ENCODE results near the gene ARMH4. TPM values are rescaled to one million over a fixed set of nuclear protein-coding genes. Genes with fewer than 3 reads are reported as not detected.

Gene ARMH4
- total RNA-seq, 2 donors from 2014 or later, result 2.4 to 45.1 TPM

- no peak for DNase-seq (ENCODE audit: low spot score)
- Histone ChIP-seq H3K27me3 (replicated peaks; ENCODE audit: insufficient read depth) (no peaks in the 10 kb centered on the region), H3K4me1 (replicated peaks) (no peaks in the 10 kb centered on the region), H3K9me3 (no peaks in the 10 kb centered on the region), H3K4me3 (no peak overlapping the region), H3K36me3 (no peaks in the 10 kb centered on the region), H3K27ac (no peak overlapping the region)
- TF ChIP-seq POLR2AphosphoS5 (IDR thresholded peaks at IDR 0.05), result no peak
- no peak for TF ChIP-seq POLR2A (IDR thresholded peaks at IDR 0.05)
- no peak for TF ChIP-seq CTCF (IDR thresholded peaks at IDR 0.05)
- intact Hi-C loops (cut with DNase I), result no loop called here
Measured at GRCh38 chr14:58078471-58078870, 73.5 kb downstream of the ARMH4 start.

GRCh38 chr14:58078068-58078467, 73.9 kb downstream of the ARMH4 start:
- intact Hi-C loops (cut with DNase I), result no loop called here
- DNase-seq (ENCODE audit: low spot score), result no peak
- no peaks in the 10 kb centered on the region for H3K27me3 ChIP-seq (replicated peaks; ENCODE audit: insufficient read depth)
- H3K4me1 ChIP-seq (replicated peaks), result no peaks in the 10 kb centered on the region
- H3K36me3 ChIP-seq, result no peaks in the 10 kb centered on the region
- H3K27ac ChIP-seq, result peak overlapping the region in 1 of 2 donors; percentile 13
- no peak overlapping the region for H3K4me3 ChIP-seq
- no peak for TF ChIP-seq CTCF (IDR thresholded peaks at IDR 0.05)
- H3K9me3 ChIP-seq, result no peaks in the 10 kb centered on the region

GRCh38 chr14:58077621-58078020, 74.4 kb downstream of the ARMH4 start:
- H3K27me3 ChIP-seq (replicated peaks; ENCODE audit: insufficient read depth), result no peaks in the 10 kb centered on the region
- intact Hi-C loops (cut with DNase I), result no loop called here
- 43% methylated on average over 1 of the region's 1 CpG for WGBS

GRCh38 chr14:58073516-58073915, 78.5 kb downstream of the ARMH4 start:
- no peak overlapping the region for H3K4me3 ChIP-seq
- H3K36me3 ChIP-seq, result no peaks in the 10 kb centered on the region
- intact Hi-C loops (cut with DNase I), result loop anchor here (5.0 kb wide), 2 partner anchors 111 to 541 kb away; no protein-coding TSS in a partner anchor
- DNase-seq (ENCODE audit: low spot score), result no peak
- WGBS, result 56% methylated on average over 3 of the region's 3 CpGs
- no peaks in the 10 kb centered on the region for H3K4me1 ChIP-seq (replicated peaks)
- no peaks in the 10 kb centered on the region for H3K9me3 ChIP-seq
- TF ChIP-seq POLR2A (IDR thresholded peaks at IDR 0.05) (no peak), CTCF (IDR thresholded peaks at IDR 0.05) (no peak), POLR2AphosphoS5 (IDR thresholded peaks at IDR 0.05) (no peak)
- no peaks in the 10 kb centered on the region for H3K27me3 ChIP-seq (replicated peaks; ENCODE audit: insufficient read depth)
- no peak overlapping the region for H3K27ac ChIP-seq

More at GRCh38 chr14:58077621-58078020, 74.4 kb downstream of the ARMH4 start:
- Histone ChIP-seq H3K9me3 (no peaks in the 10 kb centered on the region), H3K4me1 (replicated peaks) (no peaks in the 10 kb centered on the region), H3K36me3 (no peaks in the 10 kb centered on the region), H3K27ac (peak overlapping the region in 1 of 2 donors; percentile 13), H3K4me3 (no peak overlapping the region)
- no peak for DNase-seq (ENCODE audit: low spot score)
- TF ChIP-seq POLR2AphosphoS5 (IDR thresholded peaks at IDR 0.05), result no peak
- TF ChIP-seq CTCF (IDR thresholded peaks at IDR 0.05), result no peak
- TF ChIP-seq POLR2A (IDR thresholded peaks at IDR 0.05), result no peak

- no peaks in the 10 kb centered on the region for H3K4me1 ChIP-seq (replicated peaks)
- intact Hi-C loops (cut with DNase I), result loop anchor here (5.0 kb wide), 2 partner anchors 110 to 540 kb away; no protein-coding TSS in a partner anchor
- H3K9me3 ChIP-seq, result no peaks in the 10 kb centered on the region
- H3K27ac ChIP-seq, result no peak overlapping the region
- TF ChIP-seq POLR2AphosphoS5 (IDR thresholded peaks at IDR 0.05) (no peak), POLR2A (IDR thresholded peaks at IDR 0.05) (no peak), CTCF (IDR thresholded peaks at IDR 0.05) (peak; percentile 57 to 73 (median 68))
- H3K36me3 ChIP-seq, result no peaks in the 10 kb centered on the region
- H3K4me3 ChIP-seq, result no peak overlapping the region
- no peaks in the 10 kb centered on the region for H3K27me3 ChIP-seq (replicated peaks; ENCODE audit: insufficient read depth)
- peak; percentile 35 for DNase-seq (ENCODE audit: low spot score)
- WGBS, result 37% methylated on average over 17 of the region's 17 CpGs
Measured at GRCh38 chr14:58072288-58073071, 79.5 kb downstream of the ARMH4 start.

Measured in prostate gland (tissue), 2 donors.